Ovary (tissue), 3 donors: ENCODE measurements around the gene DCAF4L1.

Source experiments
- EP300 ChIP-seq: sonication (generic); formaldehyde crosslinking; IDR thresholded peaks from one replicate; pipeline ENCODE4 v1.6.1; 2017; ENCODE audit warnings: antibody characterized with exemption
- TF ChIP-seq, protein P1 (sequence below), 3 donors: fragments of 450-650 bp in 2 of 3; fragments of 200-600 bp in 1 of 3; IDR thresholded peaks; one replicate each; pipeline versions ENCODE4 v1.5.1 to v1.8.0; 2016 to 2022; ENCODE audit warnings: antibody characterized with exemption in 3 of 3, mild to moderate bottlenecking in 1 of 3
- donor health status: DM: no; HTN: no; CAD: no.

DNA sequence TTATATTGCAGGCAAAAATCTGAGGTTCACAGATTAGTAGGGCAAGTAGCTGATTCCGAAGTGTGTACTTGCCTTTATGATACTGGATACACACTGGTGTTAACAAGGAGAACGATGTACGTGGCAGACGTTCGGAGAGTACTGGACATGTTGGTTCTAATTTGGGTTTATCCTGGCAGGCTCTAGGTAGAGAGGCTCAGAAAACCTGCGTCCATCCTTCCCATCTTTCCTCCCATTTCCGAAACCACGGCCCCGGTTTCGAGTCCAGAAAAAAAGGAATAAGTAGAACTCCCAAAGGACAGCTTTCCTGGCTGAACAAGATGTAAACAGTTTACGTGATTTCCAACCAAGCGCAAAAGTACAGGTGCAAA, 8.4 kb downstream of the DCAF4L1 start:
- TF ChIP-seq, protein P1, sequence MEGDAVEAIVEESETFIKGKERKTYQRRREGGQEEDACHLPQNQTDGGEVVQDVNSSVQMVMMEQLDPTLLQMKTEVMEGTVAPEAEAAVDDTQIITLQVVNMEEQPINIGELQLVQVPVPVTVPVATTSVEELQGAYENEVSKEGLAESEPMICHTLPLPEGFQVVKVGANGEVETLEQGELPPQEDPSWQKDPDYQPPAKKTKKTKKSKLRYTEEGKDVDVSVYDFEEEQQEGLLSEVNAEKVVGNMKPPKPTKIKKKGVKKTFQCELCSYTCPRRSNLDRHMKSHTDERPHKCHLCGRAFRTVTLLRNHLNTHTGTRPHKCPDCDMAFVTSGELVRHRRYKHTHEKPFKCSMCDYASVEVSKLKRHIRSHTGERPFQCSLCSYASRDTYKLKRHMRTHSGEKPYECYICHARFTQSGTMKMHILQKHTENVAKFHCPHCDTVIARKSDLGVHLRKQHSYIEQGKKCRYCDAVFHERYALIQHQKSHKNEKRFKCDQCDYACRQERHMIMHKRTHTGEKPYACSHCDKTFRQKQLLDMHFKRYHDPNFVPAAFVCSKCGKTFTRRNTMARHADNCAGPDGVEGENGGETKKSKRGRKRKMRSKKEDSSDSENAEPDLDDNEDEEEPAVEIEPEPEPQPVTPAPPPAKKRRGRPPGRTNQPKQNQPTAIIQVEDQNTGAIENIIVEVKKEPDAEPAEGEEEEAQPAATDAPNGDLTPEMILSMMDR (IDR thresholded peaks at IDR 0.05): no peak
- TF ChIP-seq EP300: no peak
